22Rv1 (cell line): ENCODE measurements around the gene PPFIA1.

Source experiments
- CTCF ChIP-seq: fragments of 450-650 bp; IDR thresholded peaks from 2 replicates; pipeline ENCODE4 v1.5.1; 2017; ENCODE audit warnings: mild to moderate bottlenecking
- ZFX ChIP-seq: fragments of 450-650 bp; IDR thresholded peaks from 2 replicates; pipeline ENCODE4 v1.6.1; 2017; ENCODE audit warnings: antibody characterized with exemption, borderline replicate concordance

GRCh38 chr11:70338594-70338993 is 68.1 kb downstream of the PPFIA1 start:
- TF ChIP-seq CTCF (no peak), ZFX (no peak)
